ENCODE measurements around the gene RUBCN.

- TF ChIP-seq CTCF (IDR thresholded peaks at IDR 0.05) = no peak
- no peak for TF ChIP-seq POLR2A (IDR thresholded peaks at IDR 0.05)
These were observed 30.0 kb downstream of the RUBCN start for GRCh38 chr3:197706658-197707057.
